Measurements from ENCODE around the gene SPATA20. TPM values are rescaled to one million over a fixed set of nuclear protein-coding genes. Genes with fewer than 3 reads are reported as not detected.

SPATA20 gene
- 10 to 100 TPM; 54.3 to 95.3 (median 65.4) TPM for total RNA-seq
- long read RNA-seq, donor 1, transcript SPATA20-205 (17 exons, 2,734 nt), result major isoform, 38 of 145 reads
- long read RNA-seq, donor 1, transcript SPATA20-201 (17 exons, 2,719 nt), result minor isoform, 26 of 145 reads
- long read RNA-seq, donor 1, transcript SPATA20-202 (16 exons, 2,634 nt), result minor isoform, 20 of 145 reads
- long read RNA-seq, donor 1, partial matches to known transcripts, result 14 of 145 reads
- long read RNA-seq, donor 1, other reads (novel, unspliced or antisense), result 47 of 145 reads
- long read RNA-seq, donor 2, transcript SPATA20-201 (17 exons, 2,719 nt), result minor isoform, 16 of 60 reads
- long read RNA-seq, donor 2, transcript SPATA20-205 (17 exons, 2,734 nt), result major isoform, 18 of 60 reads
- long read RNA-seq, donor 2, transcript SPATA20-202 (16 exons, 2,634 nt), result minor isoform, 6 of 60 reads
- long read RNA-seq, donor 2, partial matches to known transcripts, result 7 of 60 reads
- long read RNA-seq, donor 2, other reads (novel, unspliced or antisense), result 13 of 60 reads

DNA sequence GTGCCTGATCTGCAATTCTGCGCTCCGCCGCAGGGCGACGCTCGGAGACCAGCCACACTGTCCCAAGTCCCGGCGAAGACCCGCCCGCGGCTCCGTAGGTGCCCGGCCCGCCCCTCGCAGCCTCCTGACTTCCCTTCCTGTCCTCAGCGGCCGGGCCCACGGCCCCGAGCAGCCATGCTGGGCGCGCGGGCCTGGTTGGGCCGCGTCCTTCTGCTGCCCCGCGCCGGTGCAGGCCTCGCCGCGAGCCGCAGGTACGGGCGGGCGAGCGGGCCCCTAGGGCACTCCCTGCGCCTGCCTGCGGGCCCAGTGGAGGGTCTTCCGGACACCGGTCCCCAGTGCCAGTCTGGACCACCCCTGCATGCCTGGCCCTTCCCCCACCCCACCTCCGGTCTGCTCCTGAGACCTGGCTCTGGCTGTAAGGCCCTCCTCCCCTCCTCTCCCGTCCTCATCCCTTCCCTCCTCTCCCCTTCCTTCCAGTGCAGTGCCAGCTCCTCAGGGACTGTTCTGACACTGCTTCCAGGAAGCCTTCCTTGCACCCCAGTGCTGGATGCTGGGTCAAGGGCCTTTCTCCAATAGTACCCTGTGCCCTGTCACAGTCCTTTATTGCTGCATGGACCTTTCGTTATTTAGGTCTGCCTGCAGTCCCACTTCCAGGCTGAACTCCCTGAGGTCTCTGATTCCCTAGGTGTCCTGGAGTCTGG is at the start of gene SPATA20:
SPATA20 (plus strand) TSS at position 140 of the 701 bp plus-strand sequence; CDS start at position 175, 35 bp downstream.
- no peaks in the 10 kb centered on the region for H3K9me3 ChIP-seq
- peak; percentile 78 for ATAC-seq
- TF ChIP-seq CTCF (IDR thresholded peaks at IDR 0.05), result peak; percentile 96
- H3K4me1 ChIP-seq (ENCODE audit: low read depth), result peaks cover 39% of the 10 kb centered on the region
- H3K4me3 ChIP-seq, result peak within 1 kb of the TSS; percentile 26
- DNase-seq, result peak; percentile 95
- intact Hi-C loops (cut with DNase I, micrococcal nuclease), result loop anchor here in 1 of 2 donors (5.0 to 10.0 kb wide), 4 partner anchors 62 to 298 kb away; partner anchors contain the start of gene ANKRD40
- H3K36me3 ChIP-seq (ENCODE audit: low read depth), result no peaks in the 10 kb centered on the region

DNA sequence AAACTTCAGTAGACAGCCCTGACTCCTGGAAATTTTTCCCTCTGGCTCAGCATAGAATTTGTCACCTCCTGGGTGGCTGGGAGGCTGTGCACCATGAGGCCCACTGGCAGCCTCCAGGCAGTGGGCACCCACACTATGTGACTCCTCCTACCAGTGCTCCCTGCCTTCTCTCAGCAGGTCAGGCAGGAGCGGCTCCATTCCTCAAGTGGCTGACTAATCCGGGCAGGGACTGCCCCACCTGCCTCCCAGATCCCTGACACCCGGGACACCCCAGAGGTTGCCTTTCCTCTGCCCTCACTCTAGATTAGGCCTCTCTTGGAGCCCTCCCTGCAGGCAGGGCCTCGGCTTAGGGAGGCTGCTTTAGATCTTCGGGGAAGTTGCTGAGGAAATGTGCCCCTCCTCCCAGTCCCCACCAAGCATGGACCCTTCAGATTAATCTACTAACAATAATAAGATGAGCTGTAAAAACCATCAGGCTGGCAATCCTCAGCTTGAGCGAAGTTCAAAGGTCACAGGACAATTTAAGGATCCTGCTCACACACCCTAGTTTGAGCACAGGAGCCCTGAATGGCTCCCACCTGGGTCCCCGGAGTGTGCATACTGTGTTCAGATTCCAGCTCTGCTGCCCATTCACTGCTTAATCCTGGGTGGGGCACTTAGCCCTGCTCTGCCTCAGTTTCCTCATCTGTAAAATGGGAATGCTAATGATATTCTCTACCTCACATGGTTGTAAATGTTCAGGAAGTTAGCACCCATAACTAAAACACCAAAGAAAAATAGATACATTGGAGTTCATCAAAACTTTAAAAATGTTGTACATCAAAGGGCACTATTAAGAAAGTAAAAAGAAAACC is 48.7 kb upstream of the SPATA20 start:
- intact Hi-C loops (cut with DNase I, micrococcal nuclease), result no loop called here

DNA sequence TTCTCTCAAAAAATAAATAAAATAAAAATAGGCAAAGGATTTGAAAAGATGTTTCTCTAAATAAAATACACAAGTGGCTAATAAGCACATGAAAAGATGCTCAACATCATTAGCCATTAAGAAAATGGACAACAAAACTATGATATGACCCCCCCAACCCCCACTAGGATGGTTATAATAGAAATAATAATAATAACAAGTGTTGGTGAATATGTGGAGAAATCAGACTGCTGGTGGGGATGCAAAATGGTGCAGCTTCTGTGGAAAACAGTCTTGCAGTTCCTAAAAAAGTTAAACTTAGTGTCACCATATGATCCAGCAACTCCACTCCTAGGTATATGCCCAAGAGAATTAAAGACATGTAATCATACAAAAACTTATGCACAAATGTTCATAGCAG is 47.7 kb upstream of the SPATA20 start:
- no peak overlapping the region for H3K4me3 ChIP-seq
- intact Hi-C loops (cut with DNase I, micrococcal nuclease), result no loop called here
- no peaks in the 10 kb centered on the region for H3K9me3 ChIP-seq
- DNase-seq (no peak), ATAC-seq (no peak)
- TF ChIP-seq CTCF (IDR thresholded peaks at IDR 0.05), result no peak
- H3K4me1 ChIP-seq (ENCODE audit: low read depth), result peaks cover 6% of the 10 kb centered on the region
- no peaks in the 10 kb centered on the region for H3K36me3 ChIP-seq (ENCODE audit: low read depth)

More for the DNA sequence above, 48.7 kb upstream of the SPATA20 start:
- Histone ChIP-seq H3K4me1 (ENCODE audit: low read depth) (peaks cover 5% of the 10 kb centered on the region), H3K4me3 (no peak overlapping the region), H3K36me3 (ENCODE audit: low read depth) (no peaks in the 10 kb centered on the region), H3K9me3 (no peaks in the 10 kb centered on the region)
- peak; percentile 93 for ATAC-seq
- no peak for TF ChIP-seq CTCF (IDR thresholded peaks at IDR 0.05)
- DNase-seq, result peak in 2 of 3 donors; percentile 40 to 43

DNA sequence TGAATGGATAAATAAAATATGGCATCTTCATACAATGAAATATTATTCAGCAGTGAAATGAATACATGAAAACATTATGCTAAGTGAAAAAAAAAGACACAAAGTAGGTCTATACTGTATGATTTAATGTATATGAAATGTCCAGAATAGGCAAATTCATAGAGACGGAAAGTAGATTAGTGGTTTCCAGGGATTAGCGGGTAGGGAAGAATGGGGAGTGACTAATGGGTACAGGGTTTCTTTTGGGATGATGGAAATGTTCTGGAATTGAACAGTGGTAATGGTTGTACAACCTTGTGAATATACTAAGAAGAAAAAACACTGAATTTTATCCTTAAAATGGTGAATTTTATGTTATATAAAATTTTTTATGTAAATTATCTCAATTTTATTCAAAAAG is 47.3 kb upstream of the SPATA20 start:
- intact Hi-C loops (cut with DNase I, micrococcal nuclease), result no loop called here
- Histone ChIP-seq H3K4me1 (ENCODE audit: low read depth) (peaks cover 8% of the 10 kb centered on the region), H3K4me3 (no peak overlapping the region), H3K9me3 (no peaks in the 10 kb centered on the region), H3K36me3 (ENCODE audit: low read depth) (no peaks in the 10 kb centered on the region)
- no peak for TF ChIP-seq CTCF (IDR thresholded peaks at IDR 0.05)
- ATAC-seq (no peak), DNase-seq (no peak)

- no peak for ATAC-seq
- peak in 2 of 3 donors; percentile 24 to 76 for DNase-seq
- no peak for TF ChIP-seq CTCF (IDR thresholded peaks at IDR 0.05)
Observed at GRCh38 chr17:50501054-50501453, 45.9 kb upstream of the SPATA20 start.

More at GRCh38 chr17:50501054-50501453, 45.9 kb upstream of the SPATA20 start:
- intact Hi-C loops (cut with DNase I, micrococcal nuclease), result no loop called here
- H3K9me3 ChIP-seq, result no peaks in the 10 kb centered on the region
- peaks cover 8% of the 10 kb centered on the region for H3K4me1 ChIP-seq (ENCODE audit: low read depth)
- no peak overlapping the region for H3K4me3 ChIP-seq
- no peaks in the 10 kb centered on the region for H3K36me3 ChIP-seq (ENCODE audit: low read depth)
